ENCODE results near the gene SLC1A2. TPM values are rescaled to one million over a fixed set of nuclear protein-coding genes. Genes with fewer than 3 reads are reported as not detected.

SLC1A2 gene
- total RNA-seq, 1 experiment from 2014 or later: 0.71 TPM

- in situ Hi-C loops (cut with HindIII; ENCODE audit: low pct_unique_long_range_greater_than_20kb, low sequenced_read_pairs): no loop called here
- no peak for DNase-seq (ENCODE audit: low read depth, low spot score)
Observed at GRCh38 chr11:35418282-35419183, 825 bp downstream of the SLC1A2 start.

DNA sequence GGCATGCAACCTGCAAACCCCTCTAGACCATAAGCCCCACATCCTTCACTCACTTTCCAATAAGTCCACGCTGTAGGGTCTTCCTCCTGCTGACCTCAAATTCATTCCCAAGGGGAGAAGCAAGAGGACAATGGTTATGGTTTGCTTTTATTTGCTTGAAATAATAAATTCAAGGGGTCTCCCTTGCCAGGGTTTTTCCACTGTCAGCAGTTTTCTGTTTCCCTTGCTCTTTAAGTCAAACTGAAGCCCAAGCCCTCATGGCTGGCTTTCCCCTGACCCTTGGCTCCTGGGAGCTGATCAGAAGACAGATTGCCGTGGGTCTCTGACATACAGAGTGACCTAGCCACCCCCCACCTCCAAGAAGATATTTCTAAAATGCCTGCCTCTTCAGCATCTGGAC, 3.9 kb downstream of the SLC1A2 start:
- DNase-seq (ENCODE audit: low read depth, low spot score): no peak

DNA sequence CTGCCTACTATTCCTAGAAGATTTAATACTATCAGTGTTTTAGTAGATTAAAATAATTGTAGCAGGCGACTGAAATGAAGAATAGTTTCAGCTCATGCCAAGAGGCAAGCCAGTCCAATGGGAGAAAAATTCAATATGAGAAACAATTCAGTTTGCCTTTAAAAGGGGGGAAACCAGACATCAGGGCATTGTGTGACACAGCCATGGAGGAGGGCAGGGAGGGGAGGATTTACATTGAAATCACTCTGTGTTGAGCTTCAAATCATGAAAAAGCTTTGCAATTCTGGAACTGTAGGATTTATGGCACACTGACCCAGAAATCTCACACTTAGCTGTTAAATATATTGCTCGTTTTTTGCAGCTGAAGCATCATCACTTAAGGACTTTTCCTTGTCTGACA, 4.6 kb downstream of the SLC1A2 start:
- DNase-seq (ENCODE audit: low read depth, low spot score): no peak
- in situ Hi-C loops (cut with HindIII; ENCODE audit: low pct_unique_long_range_greater_than_20kb, low sequenced_read_pairs): no loop called here

More for the DNA sequence above, 3.9 kb downstream of the SLC1A2 start:
- in situ Hi-C loops (cut with HindIII; ENCODE audit: low pct_unique_long_range_greater_than_20kb, low sequenced_read_pairs): no loop called here

DNA sequence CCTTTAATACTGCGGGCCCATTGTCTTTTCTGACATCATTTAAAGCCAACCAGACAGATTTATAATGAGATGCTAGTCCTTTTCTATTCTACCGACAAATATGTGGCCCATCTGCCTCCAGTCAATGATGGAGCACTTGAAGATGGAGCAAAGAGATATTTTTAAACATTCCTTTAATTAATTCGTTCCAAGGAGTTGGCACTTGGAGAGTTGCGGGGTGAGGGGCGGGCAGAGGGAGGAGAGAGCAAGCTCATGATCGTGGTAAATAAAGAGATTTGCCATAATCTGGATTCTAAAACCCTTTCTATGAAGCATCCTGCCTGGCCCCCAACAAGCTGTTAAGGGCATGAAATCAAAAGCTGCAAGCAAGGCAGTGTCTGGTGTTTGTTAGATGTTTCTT, 5.0 kb downstream of the SLC1A2 start:
- no peak for DNase-seq (ENCODE audit: low read depth, low spot score)
- in situ Hi-C loops (cut with HindIII; ENCODE audit: low pct_unique_long_range_greater_than_20kb, low sequenced_read_pairs): no loop called here

DNA sequence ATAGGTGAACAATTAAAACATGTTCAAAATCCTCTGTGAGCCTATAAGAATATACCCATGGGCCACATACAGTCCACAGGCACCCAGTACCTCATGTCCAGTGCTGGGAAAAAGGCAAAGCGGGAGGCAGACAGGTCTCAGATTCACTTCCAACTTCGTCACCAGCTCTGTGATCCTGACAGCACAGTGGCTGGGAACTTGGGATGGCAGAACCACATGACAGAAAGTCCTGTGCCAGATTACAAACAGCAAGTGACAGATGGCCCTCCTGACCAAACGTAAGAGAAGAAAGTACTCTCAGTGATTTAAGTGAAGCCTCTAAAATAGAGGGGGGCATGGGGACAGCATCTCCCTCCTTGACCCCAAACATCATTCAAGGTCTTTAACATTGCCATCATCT, 5.8 kb downstream of the SLC1A2 start:
- no peak for DNase-seq (ENCODE audit: low read depth, low spot score)
- in situ Hi-C loops (cut with HindIII; ENCODE audit: low pct_unique_long_range_greater_than_20kb, low sequenced_read_pairs): no loop called here

- in situ Hi-C loops (cut with HindIII; ENCODE audit: low pct_unique_long_range_greater_than_20kb, low sequenced_read_pairs): no loop called here
- peak; percentile 72 for DNase-seq (ENCODE audit: low read depth, low spot score)
Observed at GRCh38 chr11:35412285-35412684, 7.1 kb downstream of the SLC1A2 start.

GRCh38 chr11:35407041-35407440, 12.3 kb downstream of the SLC1A2 start:
- no peak for DNase-seq (ENCODE audit: low read depth, low spot score)
- in situ Hi-C loops (cut with HindIII; ENCODE audit: low pct_unique_long_range_greater_than_20kb, low sequenced_read_pairs): no loop called here

- peak; percentile 72 for DNase-seq (ENCODE audit: low read depth, low spot score)
- in situ Hi-C loops (cut with HindIII; ENCODE audit: low pct_unique_long_range_greater_than_20kb, low sequenced_read_pairs): no loop called here
Observed at GRCh38 chr11:35404388-35404775, 15.0 kb downstream of the SLC1A2 start.

DNA sequence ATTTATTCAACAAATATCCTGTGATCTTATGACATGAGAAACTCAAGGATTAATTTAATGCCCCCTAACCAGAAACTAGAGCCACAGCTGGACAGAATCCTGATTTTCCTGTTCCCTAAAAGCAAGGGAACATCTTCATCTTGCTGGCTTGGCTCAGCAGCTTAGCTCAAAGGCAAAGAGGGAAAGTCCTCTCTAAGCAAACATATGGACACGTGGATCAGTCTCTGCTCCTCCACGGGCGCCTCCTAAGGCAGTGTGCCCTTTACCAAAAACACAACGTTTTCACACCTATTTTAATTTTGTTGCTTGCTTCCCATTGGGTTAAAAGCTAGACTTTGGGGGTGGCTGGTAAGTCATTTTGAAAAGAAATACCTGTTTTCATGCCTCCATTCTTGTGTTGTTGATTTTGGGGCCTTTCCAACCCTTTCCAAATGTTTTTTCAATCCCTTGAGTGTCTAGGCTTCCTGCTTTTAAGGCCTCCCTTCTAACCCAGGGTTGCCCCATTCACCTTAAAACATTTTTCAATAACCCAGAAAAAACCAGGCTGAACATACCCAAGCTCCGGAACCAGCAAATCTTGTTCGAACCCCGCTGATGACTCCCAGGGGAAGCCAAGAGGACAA, 15.5 kb downstream of the SLC1A2 start:
- DNase-seq (ENCODE audit: low read depth, low spot score): no peak
- in situ Hi-C loops (cut with HindIII; ENCODE audit: low pct_unique_long_range_greater_than_20kb, low sequenced_read_pairs): no loop called here

DNA sequence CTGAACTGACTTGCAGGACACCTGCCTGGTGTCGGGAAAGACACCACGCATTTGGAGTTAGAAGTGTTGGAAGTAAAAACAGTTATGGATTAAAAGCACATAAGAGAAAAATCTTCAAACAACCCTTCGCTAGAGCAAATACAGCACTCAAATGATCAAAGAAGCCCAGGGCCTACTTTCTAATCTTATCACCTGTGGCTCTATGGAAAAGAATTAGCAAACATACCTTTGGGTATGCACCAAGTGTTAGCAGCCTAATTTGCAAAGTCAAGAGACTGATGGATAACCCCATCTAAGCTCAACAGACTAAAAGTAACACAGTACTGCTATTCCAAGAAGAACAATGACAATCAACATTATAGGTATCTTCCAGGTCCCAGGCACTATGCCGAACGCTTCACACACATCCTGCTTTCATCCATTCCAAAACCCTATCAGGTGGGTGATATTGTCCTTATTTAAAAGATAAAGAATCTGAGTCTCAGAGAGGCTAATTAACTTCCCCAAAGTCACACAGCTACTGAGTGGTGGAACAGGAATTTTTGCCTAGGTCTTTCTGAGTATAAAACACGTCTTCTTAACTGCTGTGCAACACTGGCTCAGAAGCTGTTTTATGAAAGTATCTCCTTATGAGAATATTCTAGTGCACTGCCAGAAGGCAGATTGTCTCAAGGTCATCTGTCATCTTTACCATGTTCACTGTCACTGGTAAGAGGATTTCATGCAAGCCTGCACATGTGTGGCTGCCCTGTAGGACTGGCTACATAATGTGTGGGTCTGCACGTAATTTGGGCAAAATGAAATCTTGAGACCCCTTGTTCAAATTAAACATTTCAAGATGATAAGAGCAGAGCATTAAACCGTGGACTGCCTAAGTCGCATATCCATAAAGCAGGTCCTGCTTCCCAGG, 16.4 kb downstream of the SLC1A2 start:
- in situ Hi-C loops (cut with HindIII; ENCODE audit: low pct_unique_long_range_greater_than_20kb, low sequenced_read_pairs): no loop called here
- DNase-seq (ENCODE audit: low read depth, low spot score): no peak

- DNase-seq (ENCODE audit: low read depth, low spot score): no peak
- in situ Hi-C loops (cut with HindIII; ENCODE audit: low pct_unique_long_range_greater_than_20kb, low sequenced_read_pairs): loop anchor here (25.0 kb wide), 1 partner anchor 412 kb away; no protein-coding TSS in a partner anchor
Observed at GRCh38 chr11:35398881-35399280, 20.5 kb downstream of the SLC1A2 start.

- in situ Hi-C loops (cut with HindIII; ENCODE audit: low pct_unique_long_range_greater_than_20kb, low sequenced_read_pairs): loop anchor here (25.0 kb wide), 1 partner anchor 408 kb away; no protein-coding TSS in a partner anchor
- DNase-seq (ENCODE audit: low read depth, low spot score): no peak
Observed at GRCh38 chr11:35394941-35395340, 24.4 kb downstream of the SLC1A2 start.

- in situ Hi-C loops (cut with HindIII; ENCODE audit: low pct_unique_long_range_greater_than_20kb, low sequenced_read_pairs): loop anchor here (25.0 kb wide), 1 partner anchor 406 kb away; no protein-coding TSS in a partner anchor
Observed at GRCh38 chr11:35393098-35393497, 26.3 kb downstream of the SLC1A2 start.

GRCh38 chr11:35391922-35392688, 27.3 kb downstream of the SLC1A2 start:
- DNase-seq (ENCODE audit: low read depth, low spot score): peak; percentile 86
- in situ Hi-C loops (cut with HindIII; ENCODE audit: low pct_unique_long_range_greater_than_20kb, low sequenced_read_pairs): loop anchor here (25.0 kb wide), 1 partner anchor 405 kb away; no protein-coding TSS in a partner anchor

More at GRCh38 chr11:35393098-35393497, 26.3 kb downstream of the SLC1A2 start:
- DNase-seq (ENCODE audit: low read depth, low spot score): no peak

DNA sequence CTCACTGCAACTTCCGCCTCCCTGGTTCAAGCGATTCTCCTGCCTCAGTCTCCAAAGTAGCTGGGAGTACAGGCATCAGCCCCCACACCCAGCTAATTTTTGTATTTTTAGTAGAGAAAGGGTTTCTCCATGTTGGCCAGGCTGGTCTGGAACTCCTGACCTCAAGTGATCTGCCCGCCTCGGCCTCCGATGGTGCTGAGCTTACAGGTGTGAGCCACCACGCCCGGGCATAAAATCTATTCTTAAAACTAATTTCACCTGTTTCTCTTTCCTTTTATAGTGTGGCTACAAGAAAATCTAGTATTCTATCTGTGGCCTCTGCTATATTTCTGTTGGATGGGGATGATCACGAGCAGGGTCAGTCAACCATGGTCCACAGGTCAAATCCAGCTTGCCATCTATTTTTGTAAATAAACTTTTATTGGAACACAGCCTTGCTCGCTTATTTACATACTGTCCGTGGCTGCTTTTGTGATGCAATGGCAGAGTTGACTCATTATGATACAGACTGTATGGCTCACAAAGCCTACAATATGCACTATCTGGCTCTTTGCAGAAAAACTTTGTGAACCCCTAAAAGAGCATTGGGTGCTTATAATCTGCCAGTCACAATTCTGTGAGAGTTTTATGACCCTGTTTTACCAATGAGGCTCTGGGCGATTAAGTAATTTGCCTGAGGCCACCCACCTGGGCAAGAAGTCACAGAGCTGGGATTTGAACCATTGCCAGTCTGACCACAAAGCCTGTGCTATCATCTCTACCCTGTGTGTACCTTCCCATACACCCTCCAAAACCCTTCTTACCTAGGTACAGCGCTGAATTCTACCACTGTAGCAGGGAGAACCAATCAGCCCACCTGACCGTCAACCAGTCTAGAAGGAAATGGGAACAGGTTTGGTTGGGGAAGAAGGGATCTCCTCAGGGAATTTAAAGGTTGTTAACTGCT, 28.3 kb downstream of the SLC1A2 start:
- in situ Hi-C loops (cut with HindIII; ENCODE audit: low pct_unique_long_range_greater_than_20kb, low sequenced_read_pairs): loop anchor here (25.0 kb wide), 1 partner anchor 404 kb away; no protein-coding TSS in a partner anchor

GRCh38 chr11:35389897-35390465, 29.4 kb downstream of the SLC1A2 start:
- in situ Hi-C loops (cut with HindIII; ENCODE audit: low pct_unique_long_range_greater_than_20kb, low sequenced_read_pairs): loop anchor here (25.0 kb wide), 1 partner anchor 403 kb away; no protein-coding TSS in a partner anchor
- no peak for DNase-seq (ENCODE audit: low read depth, low spot score)

More for the DNA sequence above, 28.3 kb downstream of the SLC1A2 start:
- DNase-seq (ENCODE audit: low read depth, low spot score): no peak
